Astrocyte (in vitro differentiated cells and primary cell): ENCODE data around the gene HS6ST2.

ENCODE experiments used
- CTCF ChIP-seq: IDR thresholded peaks from 2 replicates; pipeline ENCODE4 v1.5.1; 2011; ENCODE audit warnings: low read depth, mild to moderate bottlenecking, inconsistent platforms, low read length, moderate library complexity; ENCODE audit not compliant: insufficient read depth
- EZH2 ChIP-seq: IDR thresholded peaks from 2 replicates; pipeline ENCODE4 v1.6.1; 2012; ENCODE audit warnings: mild to moderate bottlenecking, low read length, inconsistent platforms; ENCODE audit not compliant: insufficient read depth

GRCh38 chrX:132818638-132819037 lies 139.8 kb downstream of the HS6ST2 start:
- no peak for TF ChIP-seq CTCF
- no peak for TF ChIP-seq EZH2
